Measurements from ENCODE around the gene ZNF837. TPM values are rescaled to one million over a fixed set of nuclear protein-coding genes. Genes with fewer than 3 reads are reported as not detected.
A peak's percentile ranks its signal among the peaks of the same experiment; 100 is the strongest.
"Not testable (repeated sequence)": the region's sequence is repeated elsewhere in the genome, so short reads cannot be mapped to it uniquely, and the experiment has no call there.

ZNF837 gene
- total RNA-seq = 1 to 10 TPM; 1.2 to 1.6 TPM
- 2.6 to 3.0 reads per million in 2 donors for total RNA-seq

GRCh38 chr19:58380662-58381459 lies at the start of gene ZNF837:
TSS of gene ZNF837 (minus strand) at chr19:58381030. CDS start at chr19:58369332, 11,698 bp downstream.
- Mint-ChIP-seq H3K4me3 (peak within 1 kb of the TSS; percentile 98), H3K4me1 (peaks cover 23% of the 10 kb centered on the region), H3K36me3 (ENCODE audit: low read depth) (no peaks in the 10 kb centered on the region), H3K27ac (peak within 1 kb of the TSS; percentile 97), H3K27me3 (no peaks in the 10 kb centered on the region)
- no peaks in the 10 kb centered on the region for H3K9me3 ChIP-seq (ENCODE audit: control insufficient read depth, low read length, poor library complexity, severe bottlenecking)
- DNase-seq = peak; percentile 92 to 96 (median 94)
- ATAC-seq = peak; percentile 83

- Mint-ChIP-seq H3K27ac (no peak overlapping the region), H3K4me1 (no peaks in the 10 kb centered on the region), H3K4me3 (no peak overlapping the region), H3K36me3 (ENCODE audit: low read depth) (no peaks in the 10 kb centered on the region), H3K27me3 (no peaks in the 10 kb centered on the region)
- H3K9me3 ChIP-seq (ENCODE audit: control insufficient read depth, low read length, poor library complexity, severe bottlenecking) = peaks cover 22% of the 10 kb centered on the region
- DNase-seq = no peak
- ATAC-seq = no peak
Measured at GRCh38 chr19:58429745-58430144, 48.9 kb upstream of the ZNF837 start.

- ATAC-seq = no peak
- H3K4me1 Mint-ChIP-seq = no peaks in the 10 kb centered on the region
- H3K9me3 ChIP-seq (ENCODE audit: control insufficient read depth, low read length, poor library complexity, severe bottlenecking) = peaks cover 14% of the 10 kb centered on the region
- no peaks in the 10 kb centered on the region for H3K27me3 Mint-ChIP-seq
- no peak for DNase-seq
- no peak overlapping the region for H3K4me3 Mint-ChIP-seq
- no peak overlapping the region for H3K27ac Mint-ChIP-seq
- no peaks in the 10 kb centered on the region for H3K36me3 Mint-ChIP-seq (ENCODE audit: low read depth)
Measured at GRCh38 chr19:58428617-58429016, 47.8 kb upstream of the ZNF837 start.

- no peak overlapping the region for H3K4me3 Mint-ChIP-seq
- no peaks in the 10 kb centered on the region for H3K9me3 ChIP-seq (ENCODE audit: control insufficient read depth, low read length, poor library complexity, severe bottlenecking)
- H3K4me1 Mint-ChIP-seq = peaks cover 2% of the 10 kb centered on the region
- peaks cover 12% of the 10 kb centered on the region for H3K36me3 Mint-ChIP-seq (ENCODE audit: low read depth)
- H3K27ac Mint-ChIP-seq = no peak overlapping the region
- H3K27me3 Mint-ChIP-seq = no peaks in the 10 kb centered on the region
- DNase-seq = no peak
- no peak for ATAC-seq
Measured at GRCh38 chr19:58417071-58417470, 36.2 kb upstream of the ZNF837 start.

- H3K4me1 Mint-ChIP-seq = peaks cover 2% of the 10 kb centered on the region
- DNase-seq = no peak
- H3K36me3 Mint-ChIP-seq (ENCODE audit: low read depth) = peaks cover 12% of the 10 kb centered on the region
- ATAC-seq = no peak
- H3K9me3 ChIP-seq (ENCODE audit: control insufficient read depth, low read length, poor library complexity, severe bottlenecking) = no peaks in the 10 kb centered on the region
- no peaks in the 10 kb centered on the region for H3K27me3 Mint-ChIP-seq
- no peak overlapping the region for H3K27ac Mint-ChIP-seq
- H3K4me3 Mint-ChIP-seq = no peak overlapping the region
Measured at GRCh38 chr19:58416604-58417003, 35.8 kb upstream of the ZNF837 start.

- peak overlapping the region; percentile 96 for H3K4me3 Mint-ChIP-seq
- peak overlapping the region; percentile 93 for H3K27ac Mint-ChIP-seq
- H3K4me1 Mint-ChIP-seq = peaks cover 29% of the 10 kb centered on the region
- DNase-seq = no peak
- H3K27me3 Mint-ChIP-seq = no peaks in the 10 kb centered on the region
- H3K36me3 Mint-ChIP-seq (ENCODE audit: low read depth) = peaks cover 3% of the 10 kb centered on the region
- no peak for ATAC-seq
- no peaks in the 10 kb centered on the region for H3K9me3 ChIP-seq (ENCODE audit: control insufficient read depth, low read length, poor library complexity, severe bottlenecking)
Measured at GRCh38 chr19:58409010-58409790, 28.4 kb upstream of the ZNF837 start.

- no peaks in the 10 kb centered on the region for H3K9me3 ChIP-seq (ENCODE audit: control insufficient read depth, low read length, poor library complexity, severe bottlenecking)
- Mint-ChIP-seq H3K27me3 (no peaks in the 10 kb centered on the region), H3K36me3 (ENCODE audit: low read depth) (peaks cover 3% of the 10 kb centered on the region), H3K4me1 (peaks cover 29% of the 10 kb centered on the region), H3K4me3 (peak within 1 kb of the TSS; percentile 96), H3K27ac (peak within 1 kb of the TSS; percentile 93)
- DNase-seq (peak; percentile 87 to 91 (median 89)), ATAC-seq (peak; percentile 98)
Measured at GRCh38 chr19:58408152-58409009, 27.6 kb upstream of the ZNF837 start, which contains the start of gene ZNF584. TSS of gene ZNF584 (plus strand) at chr19:58408649. CDS start at chr19:58409148, 499 bp downstream.

GRCh38 chr19:58407658-58408151 lies 26.9 kb upstream of the ZNF837 start:
- ATAC-seq (no peak), DNase-seq (no peak)
- H3K9me3 ChIP-seq (ENCODE audit: control insufficient read depth, low read length, poor library complexity, severe bottlenecking) = no peaks in the 10 kb centered on the region
- no peaks in the 10 kb centered on the region for H3K27me3 Mint-ChIP-seq
- peaks cover 3% of the 10 kb centered on the region for H3K36me3 Mint-ChIP-seq (ENCODE audit: low read depth)
- peaks cover 26% of the 10 kb centered on the region for H3K4me1 Mint-ChIP-seq
- H3K27ac Mint-ChIP-seq = peak overlapping the region; percentile 93
- H3K4me3 Mint-ChIP-seq = peak overlapping the region; percentile 96

- H3K27ac Mint-ChIP-seq = peak overlapping the region; percentile 93
- H3K4me1 Mint-ChIP-seq = peaks cover 26% of the 10 kb centered on the region
- H3K9me3 ChIP-seq (ENCODE audit: control insufficient read depth, low read length, poor library complexity, severe bottlenecking) = no peaks in the 10 kb centered on the region
- H3K36me3 Mint-ChIP-seq (ENCODE audit: low read depth) = peaks cover 3% of the 10 kb centered on the region
- ATAC-seq = no peak
- H3K27me3 Mint-ChIP-seq = no peaks in the 10 kb centered on the region
- no peak for DNase-seq
- H3K4me3 Mint-ChIP-seq = peak overlapping the region; percentile 96
Measured at GRCh38 chr19:58406818-58407657, 26.2 kb upstream of the ZNF837 start.

- not testable (repeated sequence) for H3K4me3 Mint-ChIP-seq; DNase-seq; H3K9me3 ChIP-seq (ENCODE audit: control insufficient read depth, low read length, poor library complexity, severe bottlenecking); H3K27ac Mint-ChIP-seq; H3K27me3 Mint-ChIP-seq; H3K36me3 Mint-ChIP-seq (ENCODE audit: low read depth); ATAC-seq
- peaks cover 31% of the 10 kb centered on the region for H3K4me1 Mint-ChIP-seq
Measured at GRCh38 chr19:58403920-58404478, 23.2 kb upstream of the ZNF837 start.

GRCh38 chr19:58401840-58402421 lies 21.1 kb upstream of the ZNF837 start:
- Mint-ChIP-seq H3K4me1 (peaks cover 19% of the 10 kb centered on the region), H3K27ac (peak overlapping the region; percentile 90), H3K27me3 (peaks cover 6% of the 10 kb centered on the region), H3K36me3 (ENCODE audit: low read depth) (no peaks in the 10 kb centered on the region), H3K4me3 (peak overlapping the region; percentile 9)
- ATAC-seq (no peak), DNase-seq (no peak)
- H3K9me3 ChIP-seq (ENCODE audit: control insufficient read depth, low read length, poor library complexity, severe bottlenecking) = no peaks in the 10 kb centered on the region

Data from T-helper 17 cell (primary cell).